LNCaP clone FGC (cell line): ENCODE measurements around the gene KSR2.

Source experiments
- DNase-seq: peaks from one replicate; pipeline ENCODE4 v3.0.0-alpha.2; 2011; ENCODE audit warnings: low read depth
- H3K4me3 ChIP-seq: 2 replicates; pipeline ENCODE4 v1.5.1; 2011; ENCODE audit warnings: mild to moderate bottlenecking, low read depth, low read length, control low read depth
- CTCF ChIP-seq: IDR thresholded peaks from 2 replicates; pipeline ENCODE4 v1.5.1; 2012; ENCODE audit warnings: mild to moderate bottlenecking; ENCODE audit not compliant: control insufficient read depth, insufficient read depth; ENCODE audit errors: extremely low read depth

The KSR2 gene

GRCh38 chr12:117933545-117933944 is 35.2 kb downstream of the KSR2 start:
- no peak overlapping the region for H3K4me3 ChIP-seq
- DNase-seq = no peak
- TF ChIP-seq CTCF = no peak

- no peak overlapping the region for H3K4me3 ChIP-seq
- TF ChIP-seq CTCF = no peak
- no peak for DNase-seq
These were observed 42.3 kb downstream of the KSR2 start for GRCh38 chr12:117926391-117926899.

GRCh38 chr12:117921929-117922777 is 46.6 kb downstream of the KSR2 start:
- no peak for TF ChIP-seq CTCF
- H3K4me3 ChIP-seq = no peak overlapping the region
- DNase-seq = no peak

GRCh38 chr12:117919479-117919878 is 49.3 kb downstream of the KSR2 start:
- DNase-seq = no peak
- no peak for TF ChIP-seq CTCF
- no peak overlapping the region for H3K4me3 ChIP-seq

- H3K4me3 ChIP-seq = no peak overlapping the region
- no peak for TF ChIP-seq CTCF
- no peak for DNase-seq
These were observed 54.1 kb downstream of the KSR2 start for GRCh38 chr12:117914686-117915085.

GRCh38 chr12:117912756-117913155 is 56.0 kb downstream of the KSR2 start:
- H3K4me3 ChIP-seq = no peak overlapping the region
- DNase-seq = no peak
- TF ChIP-seq CTCF = no peak
